DMS114 treated with DMSO at 0.1 percent for 48 hours (cell line): Measurements from ENCODE around the gene SESTD1.

Source experiments
- DNase-seq: peaks from one replicate; lab custom pipeline; 2025; ENCODE audit not compliant: unreplicated experiment; lab: John Stamatoyannopoulos, UW

SESTD1 gene

GRCh38 chr2:179193759-179194394, 70.8 kb downstream of the SESTD1 start:
- DNase-seq, result no peak

DNA sequence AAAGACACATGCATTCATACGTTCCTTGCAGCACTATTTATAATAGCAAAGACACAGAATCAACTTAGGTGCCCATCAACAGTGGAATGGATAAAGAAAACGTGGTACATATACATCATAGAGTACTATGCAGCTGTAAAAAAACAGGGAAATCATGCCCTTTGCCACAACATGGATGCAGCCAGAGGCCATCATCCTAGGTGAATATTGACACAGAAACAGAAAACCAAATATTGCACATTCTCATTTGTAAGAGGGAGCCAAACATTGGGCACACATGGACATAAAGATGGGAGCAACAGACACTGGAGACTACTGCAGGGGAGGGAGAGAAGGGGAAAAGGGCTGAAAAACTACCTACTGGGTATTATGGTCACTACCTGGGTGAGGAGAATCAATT, 73.5 kb downstream of the SESTD1 start:
- DNase-seq, result no peak

- no peak for DNase-seq
Observed at GRCh38 chr2:179186126-179186525, 78.5 kb downstream of the SESTD1 start.

GRCh38 chr2:179184610-179185009, 80.0 kb downstream of the SESTD1 start:
- DNase-seq, result no peak

DNA sequence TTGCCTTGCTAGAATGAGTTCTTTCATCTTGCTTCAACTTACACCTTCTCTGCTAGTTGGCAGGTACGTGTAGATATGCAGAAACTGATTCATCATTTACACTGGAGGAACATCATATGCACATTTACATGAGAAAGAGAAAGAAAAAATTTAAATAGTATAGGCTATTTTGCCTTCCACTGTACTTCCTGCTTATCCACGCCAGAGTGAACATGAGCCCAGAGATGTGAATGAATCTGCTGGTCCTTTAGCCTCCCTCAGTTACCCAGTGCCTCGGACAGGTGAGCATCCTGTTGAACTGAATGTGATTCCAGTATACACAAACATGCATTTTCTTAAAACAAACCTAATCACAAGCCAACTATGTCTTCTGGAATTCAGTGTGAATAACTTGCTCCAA, 83.6 kb downstream of the SESTD1 start:
- no peak for DNase-seq

DNA sequence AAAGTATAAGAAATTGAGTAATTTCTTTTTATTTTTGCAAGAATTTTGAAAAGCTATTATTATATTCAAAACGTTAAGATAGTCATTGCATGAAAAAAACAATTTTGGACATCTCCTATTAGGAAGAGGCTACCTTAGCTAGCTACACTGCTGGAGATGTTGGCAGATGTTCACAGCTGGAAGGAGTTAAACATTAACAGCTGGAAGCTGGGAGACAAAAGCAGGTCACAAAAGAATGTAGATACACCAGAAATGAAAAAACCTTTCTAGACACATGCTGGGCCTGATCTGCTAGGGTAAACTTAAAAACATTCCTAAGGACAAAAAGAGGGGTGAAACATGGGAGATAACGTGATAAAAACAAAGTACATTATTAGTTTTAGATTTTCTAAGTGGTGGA, 84.4 kb downstream of the SESTD1 start:
- DNase-seq, result no peak

- no peak for DNase-seq
Observed at GRCh38 chr2:179179719-179180118, 84.9 kb downstream of the SESTD1 start.

GRCh38 chr2:179177694-179178093, 86.9 kb downstream of the SESTD1 start:
- DNase-seq, result no peak

- DNase-seq, result no peak
Observed at GRCh38 chr2:179174240-179174639, 90.4 kb downstream of the SESTD1 start.

- DNase-seq, result no peak
Observed at GRCh38 chr2:179172894-179173293, 91.7 kb downstream of the SESTD1 start.

DNA sequence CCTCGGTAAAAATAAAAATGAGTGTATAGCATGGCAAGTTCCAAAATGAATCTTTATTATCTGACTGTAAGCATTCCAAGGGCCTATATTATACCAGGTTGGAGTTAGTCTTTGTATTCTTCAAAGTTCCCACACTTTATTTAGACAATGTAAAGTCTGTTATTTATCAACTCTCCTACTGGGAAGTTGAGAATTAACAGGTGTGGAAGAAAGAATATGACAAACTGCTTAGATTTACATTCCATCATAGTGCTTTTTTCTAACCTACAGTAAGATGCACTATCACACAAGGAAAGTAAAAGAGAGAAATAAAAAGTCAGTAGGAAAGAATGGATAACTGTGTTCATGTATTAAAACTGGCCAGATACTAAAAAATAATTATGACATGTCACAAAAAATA, 93.3 kb downstream of the SESTD1 start:
- no peak for DNase-seq

- DNase-seq, result no peak
Observed at GRCh38 chr2:179170901-179171300, 93.7 kb downstream of the SESTD1 start.

DNA sequence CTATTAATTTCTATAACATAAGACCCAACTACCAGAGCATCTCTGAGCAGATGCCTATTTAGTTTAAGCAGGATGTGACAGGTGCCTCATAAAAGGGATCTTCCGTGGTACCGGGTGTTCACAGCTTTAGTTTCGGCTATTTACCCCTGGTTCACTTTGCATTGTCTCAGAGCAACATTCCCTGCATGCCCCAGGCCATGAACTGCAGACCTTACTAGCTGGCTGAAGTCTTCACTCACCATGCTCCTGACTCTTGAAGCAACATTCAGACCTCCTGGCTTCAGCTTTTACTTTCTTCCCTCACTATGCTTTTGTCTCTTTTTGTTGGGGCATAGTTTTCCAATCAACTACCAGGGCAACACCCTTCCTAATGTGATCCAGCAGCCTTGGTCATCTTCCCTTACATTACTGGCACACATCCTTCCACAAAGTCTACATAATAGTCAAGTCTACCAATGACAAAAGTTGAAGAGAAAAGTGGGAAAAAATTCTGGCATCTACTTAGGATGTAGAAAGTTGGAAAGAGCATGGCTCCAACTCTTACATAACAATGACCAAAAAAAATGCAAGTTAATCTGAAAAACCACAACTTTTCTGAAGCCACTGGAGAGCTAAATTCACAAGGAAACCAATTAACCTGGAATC, 99.2 kb downstream of the SESTD1 start:
- DNase-seq, result no peak

GRCh38 chr2:179141206-179141605, 123.4 kb downstream of the SESTD1 start:
- no peak for DNase-seq

DNA sequence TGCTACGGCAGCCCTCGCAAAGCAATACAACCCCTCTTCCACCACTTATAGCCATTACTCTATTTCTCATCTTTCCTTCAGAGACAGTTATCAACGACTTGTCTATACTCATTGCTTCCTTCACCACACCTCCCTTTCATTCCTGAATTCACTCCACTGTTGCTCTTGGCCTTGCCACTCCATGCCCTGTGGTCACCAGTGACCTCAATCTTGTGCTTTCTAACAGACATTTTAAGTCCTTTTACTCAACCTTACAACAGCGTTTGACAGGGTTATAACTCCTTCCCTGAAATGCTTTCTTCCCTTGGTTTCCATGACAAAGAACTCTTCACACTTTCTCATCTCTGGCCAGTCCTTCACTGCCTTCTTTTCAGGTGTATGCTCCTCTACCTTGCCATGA, 124.1 kb downstream of the SESTD1 start:
- no peak for DNase-seq

DNA sequence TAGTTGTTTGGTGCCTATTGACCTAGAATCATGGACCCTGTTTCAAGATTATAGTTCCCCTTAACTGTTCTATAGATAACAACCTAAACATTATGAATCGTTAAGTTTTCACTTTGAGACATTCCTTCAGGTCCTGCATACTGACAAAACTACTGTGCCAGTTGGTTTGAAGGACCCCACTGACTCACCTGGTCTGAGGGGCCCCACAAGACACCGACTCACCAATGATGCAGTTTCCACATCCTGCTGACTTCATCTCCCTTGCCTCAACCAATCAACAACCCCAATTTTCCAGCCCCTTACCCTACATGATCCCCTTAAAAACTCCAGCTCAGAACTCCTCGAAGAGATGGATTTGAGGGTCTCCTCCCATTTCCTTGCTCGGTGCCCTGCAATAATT, 125.1 kb downstream of the SESTD1 start:
- no peak for DNase-seq

DNA sequence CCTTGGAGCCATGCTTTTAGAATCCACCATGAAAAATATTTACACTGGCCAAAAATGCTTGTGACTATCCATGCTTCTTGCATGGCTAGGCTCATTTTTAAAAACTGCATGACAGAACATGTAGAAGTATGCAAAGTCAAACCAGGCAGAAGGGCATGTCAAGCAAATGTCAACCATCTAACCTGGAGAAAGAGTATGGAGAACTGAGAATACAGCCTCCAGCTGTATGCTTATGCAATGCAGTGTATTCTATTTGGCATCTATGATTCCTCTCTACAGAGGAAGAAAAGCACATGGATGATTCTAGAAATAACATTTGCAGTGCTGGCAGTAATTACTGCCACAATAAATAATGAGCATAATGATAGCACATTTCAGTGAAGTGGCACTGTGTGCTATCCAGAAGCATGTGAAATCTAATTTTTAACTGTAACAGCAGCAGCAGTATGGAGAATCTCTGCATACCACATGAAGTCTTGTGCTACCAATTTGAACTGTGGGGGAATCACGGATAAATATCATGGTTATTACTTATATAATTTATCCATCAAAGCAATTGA, 127.4 kb downstream of the SESTD1 start:
- DNase-seq, result no peak

- no peak for DNase-seq
Observed at GRCh38 chr2:179133016-179133415, 131.6 kb downstream of the SESTD1 start.

DNA sequence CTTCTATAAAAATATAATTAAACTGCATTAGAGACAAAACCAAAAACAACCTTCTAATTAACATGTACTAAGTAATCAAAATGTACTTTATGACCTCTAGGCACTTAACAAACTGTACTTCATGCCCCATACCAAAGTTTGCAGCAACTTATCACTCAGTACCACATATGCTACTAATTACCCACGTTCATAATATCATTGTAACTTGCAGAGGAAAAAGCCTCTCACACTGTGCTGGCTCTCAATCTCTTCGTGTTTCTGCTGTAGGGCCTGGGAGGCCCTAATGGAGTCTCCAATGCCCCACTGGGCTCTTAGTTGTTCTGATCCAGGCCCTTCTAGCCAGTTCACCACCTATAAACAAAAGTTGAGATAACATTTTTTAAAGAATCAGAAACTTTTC, 132.6 kb downstream of the SESTD1 start:
- DNase-seq, result no peak

DNA sequence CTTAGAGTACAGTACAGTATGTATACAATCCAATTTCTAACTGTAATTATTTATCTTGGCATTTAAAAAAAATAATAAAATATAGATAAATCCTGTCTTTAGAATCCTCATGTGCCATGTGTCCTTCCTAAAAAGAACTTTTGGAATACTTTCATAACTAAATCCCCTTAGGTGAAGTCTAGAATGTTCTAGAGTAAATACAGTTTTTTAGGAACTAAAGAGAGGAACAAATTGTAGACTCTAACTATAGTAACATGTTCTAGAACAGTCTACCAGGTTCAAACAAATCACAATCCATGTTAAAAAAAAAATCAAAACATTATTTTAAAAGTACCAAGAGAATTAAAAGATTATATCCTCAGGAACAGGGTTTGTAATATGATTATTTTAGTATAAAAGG, 134.1 kb downstream of the SESTD1 start:
- DNase-seq, result no peak

DNA sequence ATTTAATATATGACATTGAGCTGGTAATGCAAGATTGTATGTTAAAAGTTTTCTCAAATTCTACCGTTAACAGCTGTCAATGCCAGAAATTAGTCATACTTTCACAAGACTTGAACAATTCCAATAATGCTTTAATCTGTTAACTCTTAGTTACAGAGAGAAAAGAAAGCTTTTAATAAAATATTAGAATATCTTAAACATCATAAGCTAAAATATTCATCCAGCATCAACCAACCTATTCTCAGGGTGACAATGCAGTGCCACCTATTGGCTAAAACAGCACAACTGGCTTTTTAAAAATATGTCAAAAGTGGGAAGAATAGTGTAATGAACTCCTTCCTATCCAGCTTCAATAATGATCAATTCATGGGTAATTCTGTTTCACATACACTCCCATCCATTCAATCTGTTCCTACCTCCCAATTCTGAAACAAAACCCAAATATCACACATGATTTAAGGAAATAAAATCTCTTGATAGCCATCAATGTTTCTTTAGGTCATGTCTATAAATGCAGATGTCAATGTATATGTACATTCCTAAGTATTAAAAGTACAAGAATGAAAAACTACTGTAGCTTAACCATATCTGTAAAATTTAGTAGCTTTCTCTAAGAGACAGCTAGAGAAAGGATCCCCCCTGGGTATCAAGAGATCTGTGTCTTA, 134.9 kb downstream of the SESTD1 start:
- DNase-seq, result no peak

DNA sequence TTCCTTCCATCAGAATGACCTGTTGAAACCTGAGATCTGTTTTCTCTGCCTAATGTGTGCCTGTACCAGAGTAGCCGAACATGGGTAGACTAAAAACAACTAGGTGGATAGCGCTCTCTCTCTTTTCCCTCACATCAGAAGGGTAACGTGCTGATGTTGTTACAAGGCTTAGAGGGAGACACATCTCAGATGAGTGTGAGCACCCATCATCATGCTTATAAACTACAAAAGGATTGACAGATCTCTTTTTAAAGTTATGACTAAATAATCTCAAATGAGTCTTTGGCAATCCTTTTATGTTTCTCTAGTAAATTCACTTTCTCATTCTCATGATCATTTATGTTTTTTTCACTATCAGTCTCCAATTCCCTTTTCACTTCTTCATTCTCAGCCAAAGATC, 139.2 kb downstream of the SESTD1 start:
- DNase-seq, result no peak
